Glutamatergic neuron (in vitro differentiated cells): ENCODE results near the gene RET. TPM values are rescaled to one million over a fixed set of nuclear protein-coding genes. Genes with fewer than 3 reads are reported as not detected.

Experiments used
- DNase-seq: peaks from one replicate; pipeline ENCODE4 v3.0.0; 2022
- H3K27ac Mint-ChIP-seq: one replicate; pipeline ENCODE4 v1.8.0; 2020; ENCODE audit warnings: mild to moderate bottlenecking, mixed read lengths, inconsistent platforms; ENCODE audit not compliant: unreplicated experiment
- H3K27me3 Mint-ChIP-seq: one replicate; pipeline ENCODE4 v1.8.0; 2020; ENCODE audit warnings: mild to moderate bottlenecking, moderate library complexity, mixed read lengths, inconsistent platforms; ENCODE audit not compliant: unreplicated experiment
- H3K36me3 Mint-ChIP-seq: one replicate; pipeline ENCODE4 v1.8.0; 2020; ENCODE audit warnings: mild to moderate bottlenecking, mixed read lengths, inconsistent platforms; ENCODE audit not compliant: unreplicated experiment
- H3K4me1 Mint-ChIP-seq: one replicate; pipeline ENCODE4 v1.8.0; 2020; ENCODE audit warnings: mild to moderate bottlenecking, low read depth, mixed read lengths, inconsistent platforms; ENCODE audit not compliant: unreplicated experiment
- H3K4me3 Mint-ChIP-seq: one replicate; pipeline ENCODE4 v1.8.0; 2020; ENCODE audit warnings: mild to moderate bottlenecking, mixed read lengths, inconsistent platforms; ENCODE audit not compliant: unreplicated experiment
- H3K9me3 Mint-ChIP-seq: one replicate; pipeline ENCODE4 v1.8.0; 2020; ENCODE audit warnings: mild to moderate bottlenecking, moderate library complexity, mixed read lengths, inconsistent platforms; ENCODE audit not compliant: unreplicated experiment
- CTCF ChIP-seq: fragments of 200-600 bp; sonication (generic); IDR thresholded peaks from one replicate; pipeline ENCODE4 v1.5.0; 2021; ENCODE audit not compliant: partially characterized antibody, unreplicated experiment
- total RNA-seq: library from RNA; stranded (reverse); fragmentation: NEBNext Ultra II Directional; extraction: Animal tissue kit (Norgen Biotek cat#: 25700); gene quantifications from one replicate; pipeline ENCODE4 v1.2.1, GENCODE V29; 2021; ENCODE audit not compliant: unreplicated experiment

RET gene
- total RNA-seq, 1 donor from 2014 or later, result 34.7 TPM

GRCh38 chr10:43174969-43175368 lies 98.1 kb downstream of the RET start:
- no peak overlapping the region for H3K4me3 Mint-ChIP-seq
- H3K27ac Mint-ChIP-seq, result no peak overlapping the region
- peaks cover 13% of the 10 kb centered on the region for H3K36me3 Mint-ChIP-seq
- no peak for TF ChIP-seq CTCF
- H3K27me3 Mint-ChIP-seq, result no peaks in the 10 kb centered on the region
- no peaks in the 10 kb centered on the region for H3K9me3 Mint-ChIP-seq
- DNase-seq, result no peak
- no peaks in the 10 kb centered on the region for H3K4me1 Mint-ChIP-seq

DNA sequence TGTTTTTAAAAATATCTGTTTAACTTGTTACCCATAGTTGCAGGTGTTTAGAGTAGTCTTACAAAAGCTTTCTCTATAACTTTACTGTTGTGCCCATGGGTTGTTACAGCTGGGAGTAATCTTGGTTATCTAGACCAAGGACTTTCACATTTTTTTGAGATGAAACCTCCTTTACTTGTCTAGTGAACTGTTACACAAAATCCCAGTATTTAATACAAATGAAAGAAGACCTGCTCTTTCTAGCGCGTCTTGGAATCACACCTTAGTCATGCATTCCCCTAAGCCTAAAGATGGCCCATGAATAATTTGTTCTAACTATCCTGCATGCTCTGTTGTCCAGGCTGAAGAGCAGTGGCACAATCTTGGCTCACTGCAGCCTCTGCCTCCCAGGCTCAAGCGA lies 99.4 kb downstream of the RET start:
- TF ChIP-seq CTCF, result no peak
- Mint-ChIP-seq H3K9me3 (no peaks in the 10 kb centered on the region), H3K36me3 (peaks cover 20% of the 10 kb centered on the region), H3K4me1 (no peaks in the 10 kb centered on the region), H3K27ac (no peak overlapping the region), H3K27me3 (peaks cover 2% of the 10 kb centered on the region), H3K4me3 (no peak overlapping the region)
- no peak for DNase-seq

GRCh38 chr10:43177595-43177994 lies 100.7 kb downstream of the RET start:
- Mint-ChIP-seq H3K27me3 (peaks cover 2% of the 10 kb centered on the region), H3K4me3 (no peak overlapping the region), H3K4me1 (no peaks in the 10 kb centered on the region), H3K36me3 (peaks cover 25% of the 10 kb centered on the region), H3K27ac (no peak overlapping the region), H3K9me3 (peaks cover 2% of the 10 kb centered on the region)
- DNase-seq, result no peak
- TF ChIP-seq CTCF, result no peak

Other genes starting within 250 kb of the RET start
- gene CSGALNACT2, start 61.4 kb downstream of the RET start, total RNA-seq, result 28.3 TPM
- 5.7 TPM for gene RASGEF1A, start 190.0 kb downstream of the RET start, total RNA-seq